ENCODE results near the gene SPP1. TPM values are rescaled to one million over a fixed set of nuclear protein-coding genes. Genes with fewer than 3 reads are reported as not detected.
"Not testable (repeated sequence)": the region's sequence is repeated elsewhere in the genome, so short reads cannot be mapped to it uniquely, and the experiment has no call there.

SPP1 gene
- total RNA-seq, 1 donor from 2014 or later: 1.3 TPM

DNA sequence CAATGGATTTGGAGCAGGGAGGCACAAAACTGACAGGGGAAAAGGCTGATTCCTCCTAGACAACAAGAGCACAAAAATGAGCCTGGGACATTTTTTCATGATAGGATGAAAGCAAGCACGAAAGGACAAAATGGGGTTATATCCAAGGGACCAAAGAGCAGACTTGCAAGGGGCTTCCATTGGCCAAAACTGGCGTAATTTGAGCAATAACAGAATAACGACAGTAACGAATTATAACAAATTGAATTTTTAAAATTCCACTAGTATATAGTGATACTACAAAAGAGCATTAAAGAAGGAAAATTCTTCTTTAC is 10.3 kb downstream of the SPP1 start:
- intact Hi-C loops (cut with micrococcal nuclease): loop anchor here (1.0 kb wide), 1 partner anchor 133 kb away; no protein-coding TSS in a partner anchor

- intact Hi-C loops (cut with micrococcal nuclease): no loop called here
Measured at GRCh38 chr4:87986508-87986907, 11.0 kb downstream of the SPP1 start.

DNA sequence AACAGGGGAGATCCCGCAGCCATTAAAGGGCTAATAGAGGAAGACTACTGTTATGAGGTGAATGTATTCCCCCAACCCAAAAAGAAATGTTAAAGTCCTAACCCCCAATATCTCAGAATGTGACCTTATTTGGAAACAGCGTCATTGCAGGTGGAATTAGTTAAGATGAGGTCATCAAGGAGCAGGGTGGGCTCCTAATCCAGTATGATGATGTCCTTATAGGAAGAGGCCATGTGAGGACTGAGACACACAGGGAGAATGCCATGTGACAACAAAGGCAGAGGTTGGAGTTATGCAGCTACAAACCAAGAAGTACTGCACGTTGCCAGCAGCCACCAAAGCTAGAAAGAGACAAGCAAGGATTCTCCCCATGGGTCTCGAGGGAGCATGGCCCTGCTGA is 14.3 kb downstream of the SPP1 start:
- intact Hi-C loops (cut with micrococcal nuclease): no loop called here

DNA sequence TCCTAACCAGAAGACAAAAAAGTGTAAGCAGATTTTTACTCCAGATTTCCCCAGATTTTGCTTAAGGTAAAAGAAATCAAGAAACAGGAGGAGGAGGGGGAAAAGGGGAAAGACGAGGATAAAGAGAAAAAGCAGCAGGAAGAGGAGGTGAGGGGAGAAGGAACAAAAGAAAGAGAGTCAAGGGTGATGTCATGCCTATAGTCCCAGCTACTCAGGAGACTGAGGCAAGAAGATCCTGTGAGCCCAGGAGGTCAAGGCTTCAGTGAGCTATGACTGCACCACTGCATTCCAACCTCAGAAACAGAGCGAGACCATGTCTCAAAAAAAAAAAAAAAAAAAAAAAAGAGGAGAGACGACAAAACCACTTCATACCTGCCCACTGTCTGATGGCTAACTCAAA is 19.9 kb downstream of the SPP1 start:
- intact Hi-C loops (cut with micrococcal nuclease): no loop called here

GRCh38 chr4:87999191-87999691 is 23.7 kb downstream of the SPP1 start:
- intact Hi-C loops (cut with micrococcal nuclease): not testable (repeated sequence)

DNA sequence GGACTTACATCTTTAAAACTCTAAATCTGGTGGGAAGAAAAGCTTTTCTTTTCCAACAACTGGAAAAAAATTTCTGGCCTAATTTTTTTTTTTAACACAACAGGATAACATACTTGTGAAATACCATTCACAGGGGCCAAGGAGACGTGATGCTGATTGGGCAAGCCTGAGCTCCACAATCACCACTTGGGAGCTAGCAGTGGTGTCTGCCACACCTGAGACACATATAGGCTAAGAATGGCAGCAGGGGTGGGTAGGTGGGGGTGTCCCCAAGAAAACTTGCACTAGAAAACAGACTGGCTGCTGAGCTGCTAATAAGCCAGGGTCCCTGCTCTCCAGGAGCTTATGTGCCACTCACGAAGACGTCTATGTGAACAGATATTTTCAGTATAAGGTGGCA is 26.4 kb downstream of the SPP1 start:
- intact Hi-C loops (cut with micrococcal nuclease): loop anchor here (10.0 kb wide), 1 partner anchor 577 kb away; the partner anchor contains the start of gene NUDT9

- intact Hi-C loops (cut with micrococcal nuclease): loop anchor here (10.0 kb wide), 1 partner anchor 578 kb away; the partner anchor contains the start of gene NUDT9
Measured at GRCh38 chr4:88002786-88003185, 27.3 kb downstream of the SPP1 start.

DNA sequence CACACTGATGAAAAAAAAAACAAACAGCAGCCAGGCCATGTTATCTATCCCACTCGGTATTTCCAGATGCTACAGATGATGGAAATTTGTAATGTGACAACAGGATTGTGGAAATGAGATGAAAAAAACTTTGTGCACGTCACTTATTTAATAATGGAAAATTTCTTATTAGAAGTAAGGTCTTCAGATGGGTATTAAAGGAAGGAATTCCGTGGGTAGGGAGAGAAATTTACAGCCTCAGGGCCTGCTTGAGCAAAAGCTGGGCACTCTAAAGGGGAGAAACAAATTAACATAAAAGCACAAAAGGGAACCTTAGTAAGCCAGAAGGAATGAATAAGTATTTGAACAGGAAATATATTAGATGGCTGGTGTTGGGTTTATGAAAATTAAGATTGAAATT is 27.7 kb downstream of the SPP1 start:
- intact Hi-C loops (cut with micrococcal nuclease): loop anchor here (10.0 kb wide), 1 partner anchor 578 kb away; the partner anchor contains the start of gene NUDT9

DNA sequence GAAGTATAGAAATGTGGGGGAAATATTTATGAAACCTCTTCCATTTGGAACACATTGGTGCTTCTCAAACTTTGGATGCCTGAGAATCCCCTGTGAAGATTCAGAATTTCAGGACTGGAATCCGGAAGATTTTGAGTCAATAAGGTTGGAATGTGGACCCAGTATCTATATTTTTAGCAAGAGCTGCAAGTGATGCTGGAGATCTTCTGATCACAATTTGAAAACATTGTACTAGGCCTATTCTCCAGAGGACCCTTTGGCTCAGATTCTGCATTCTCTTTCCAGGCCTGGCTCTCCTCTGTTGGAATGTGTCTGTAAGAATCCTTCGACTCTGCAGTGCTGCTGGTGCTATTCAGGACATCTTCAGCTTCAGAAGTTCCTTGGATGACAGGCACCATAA is 29.6 kb downstream of the SPP1 start:
- intact Hi-C loops (cut with micrococcal nuclease): loop anchor here (5.0 to 10.0 kb wide), 2 partner anchors 580 to 817 kb away; partner anchors contain the start of gene NUDT9

GRCh38 chr4:88005946-88006345 is 30.4 kb downstream of the SPP1 start:
- intact Hi-C loops (cut with micrococcal nuclease): loop anchor here (2.0 to 10.0 kb wide), 5 partner anchors 279 to 816 kb away; partner anchors contain the start of genes HERC3, HERC5, NUDT9 and PPM1K

GRCh38 chr4:88006956-88007303 is 31.4 kb downstream of the SPP1 start:
- intact Hi-C loops (cut with micrococcal nuclease): loop anchor here (1.0 to 10.0 kb wide), 7 partner anchors 278 to 1104 kb away; partner anchors contain the start of genes HERC3, HERC5, NUDT9 and PPM1K

DNA sequence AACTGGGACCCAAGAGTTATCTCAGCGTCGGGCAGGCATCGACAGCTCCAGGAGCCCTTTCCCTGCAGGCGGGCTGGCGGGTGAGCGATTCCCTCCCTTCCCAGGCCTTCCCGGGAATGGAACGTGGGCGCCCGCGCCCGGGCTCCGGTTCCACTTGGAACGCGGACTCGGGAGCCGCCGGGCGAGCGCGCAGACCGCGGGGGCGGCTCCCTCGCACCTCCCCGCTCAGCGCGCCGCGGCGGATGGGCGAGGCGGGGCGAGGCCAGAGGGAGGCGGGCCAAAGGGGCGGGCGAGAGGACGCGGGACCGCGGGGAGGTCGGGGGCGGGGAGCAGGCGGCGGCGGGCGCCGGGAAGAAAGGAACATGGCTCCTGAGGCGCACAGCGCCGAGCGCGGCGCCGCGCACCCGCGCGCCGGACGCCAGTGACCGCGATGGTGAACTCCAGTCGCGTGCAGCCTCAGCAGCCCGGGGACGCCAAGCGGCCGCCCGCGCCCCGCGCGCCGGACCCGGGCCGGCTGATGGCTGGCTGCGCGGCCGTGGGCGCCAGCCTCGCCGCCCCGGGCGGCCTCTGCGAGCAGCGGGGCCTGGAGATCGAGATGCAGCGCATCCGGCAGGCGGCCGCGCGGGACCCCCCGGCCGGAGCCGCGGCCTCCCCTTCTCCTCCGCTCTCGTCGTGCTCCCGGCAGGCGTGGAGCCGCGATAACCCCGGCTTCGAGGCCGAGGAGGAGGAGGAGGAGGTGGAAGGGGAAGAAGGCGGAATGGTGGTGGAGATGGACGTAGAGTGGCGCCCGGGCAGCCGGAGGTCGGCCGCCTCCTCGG is 32.0 kb downstream of the SPP1 start, which contains the start of gene PKD2:
TSS of gene PKD2 (plus strand) at position 332 of the 818 bp plus-strand sequence. CDS start at position 431, 99 bp downstream.
- intact Hi-C loops (cut with micrococcal nuclease): loop anchor here (1.0 to 10.0 kb wide), 9 partner anchors 277 to 1104 kb away; partner anchors contain the start of genes HERC3, HERC5, HERC6 and HSD17B11

DNA sequence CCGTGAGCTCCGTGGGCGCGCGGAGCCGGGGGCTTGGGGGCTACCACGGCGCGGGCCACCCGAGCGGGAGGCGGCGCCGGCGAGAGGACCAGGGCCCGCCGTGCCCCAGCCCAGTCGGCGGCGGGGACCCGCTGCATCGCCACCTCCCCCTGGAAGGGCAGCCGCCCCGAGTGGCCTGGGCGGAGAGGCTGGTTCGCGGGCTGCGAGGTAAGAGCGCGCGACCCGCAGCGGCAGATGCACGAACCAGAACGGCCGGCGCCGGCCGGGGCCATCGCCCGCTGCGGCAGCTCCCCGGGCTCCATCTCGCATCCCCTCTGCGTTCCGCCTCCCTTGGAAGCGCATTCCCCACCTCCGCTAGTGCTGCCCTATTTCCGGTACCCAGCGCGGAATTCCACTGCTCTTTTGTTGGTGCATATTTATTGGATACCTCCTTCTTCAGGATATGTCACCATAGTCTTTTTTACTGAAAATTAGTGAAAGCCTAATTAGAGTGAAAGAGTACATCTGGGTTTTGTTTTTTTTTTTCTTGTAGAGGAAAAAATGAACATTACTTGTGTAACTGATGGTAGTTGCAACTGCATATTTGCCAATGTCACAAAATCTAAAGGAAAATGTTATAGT is 32.7 kb downstream of the SPP1 start:
- intact Hi-C loops (cut with micrococcal nuclease): loop anchor here (2.0 to 10.0 kb wide), 4 partner anchors 371 to 814 kb away; partner anchors contain the start of genes HERC6, HSD17B11 and NUDT9

- intact Hi-C loops (cut with micrococcal nuclease): loop anchor here (2.0 to 10.0 kb wide), 4 partner anchors 370 to 814 kb away; partner anchors contain the start of genes HERC6, HSD17B11 and NUDT9
Measured at GRCh38 chr4:88008743-88009171, 33.2 kb downstream of the SPP1 start.

DNA sequence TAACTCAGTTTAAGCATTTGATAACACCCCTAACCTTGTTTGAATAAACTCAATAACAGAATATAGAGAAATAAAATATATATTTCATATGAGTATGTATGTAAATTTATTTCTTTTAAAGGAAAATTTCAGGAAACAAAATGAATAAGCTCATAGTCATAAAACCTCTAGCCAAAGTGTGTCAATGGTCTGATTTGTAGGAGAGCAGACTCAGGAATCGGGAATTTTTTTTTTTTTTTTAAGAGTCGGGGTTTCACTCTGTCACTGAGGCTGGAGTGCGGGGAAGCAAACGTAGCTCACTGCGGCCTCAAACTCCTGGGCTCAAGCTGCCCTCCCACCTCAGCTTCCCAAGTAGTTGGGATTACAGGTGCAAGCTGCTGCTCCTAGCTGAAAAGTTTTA is 34.4 kb downstream of the SPP1 start:
- intact Hi-C loops (cut with micrococcal nuclease): loop anchor here (2.0 to 10.0 kb wide), 4 partner anchors 369 to 812 kb away; partner anchors contain the start of genes HERC6, HSD17B11 and NUDT9

GRCh38 chr4:88010966-88011365 is 35.5 kb downstream of the SPP1 start:
- intact Hi-C loops (cut with micrococcal nuclease): no loop called here

GRCh38 chr4:88012647-88013046 is 37.1 kb downstream of the SPP1 start:
- intact Hi-C loops (cut with micrococcal nuclease): no loop called here

DNA sequence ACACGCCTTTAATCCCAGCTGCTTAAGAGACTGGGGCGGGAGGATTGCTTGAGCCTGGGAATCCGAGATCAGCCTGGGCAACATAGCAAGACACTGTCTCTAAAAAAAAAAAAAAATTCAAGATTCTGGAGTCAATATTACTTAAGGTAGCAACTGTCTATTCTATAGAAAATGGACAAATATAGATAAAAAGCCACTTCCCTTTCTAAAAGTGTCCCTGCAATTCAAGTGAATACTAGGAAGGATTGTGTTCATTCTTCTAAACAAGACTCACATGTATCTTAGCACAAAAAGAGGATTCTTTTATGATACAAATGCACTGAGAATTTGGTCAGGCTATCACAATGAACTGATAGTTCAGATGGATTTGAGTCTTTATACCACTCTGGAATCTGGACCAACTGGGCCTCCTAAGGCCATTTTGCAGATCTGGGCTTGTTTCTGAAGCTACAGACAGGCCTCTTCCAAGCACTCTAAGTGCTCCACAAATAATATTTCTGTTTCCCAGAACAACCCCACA is 38.9 kb downstream of the SPP1 start:
- intact Hi-C loops (cut with micrococcal nuclease): no loop called here

DNA sequence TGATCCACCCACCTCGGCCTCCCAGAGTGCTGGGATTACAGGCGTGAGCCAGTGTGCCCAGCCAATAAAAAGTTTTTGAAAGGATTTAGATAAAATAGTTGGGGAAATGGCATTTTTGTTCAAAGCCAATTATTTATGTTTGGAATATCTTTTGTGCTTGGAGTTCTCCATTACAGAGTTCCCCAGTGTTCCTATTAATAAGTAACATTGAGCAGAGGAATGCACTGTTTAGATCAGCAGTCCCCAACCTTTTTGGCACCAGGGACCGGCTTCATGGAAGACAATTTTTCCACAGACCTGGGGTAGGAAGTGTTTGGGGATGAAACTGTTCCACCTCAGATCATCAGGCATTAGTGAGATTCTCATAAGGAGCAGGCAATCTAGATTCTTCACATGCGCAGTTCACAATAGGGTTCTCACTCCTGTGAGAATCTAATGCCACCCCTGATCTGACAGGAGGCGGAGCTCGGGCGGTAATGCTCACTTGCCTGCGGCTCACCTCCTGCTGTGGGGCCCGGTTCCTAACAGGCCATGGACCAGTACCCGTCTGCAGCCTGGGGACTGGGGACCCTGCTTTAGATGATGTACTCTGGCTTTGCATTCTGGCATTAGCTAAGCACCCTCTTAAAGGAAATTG is 40.3 kb downstream of the SPP1 start:
- intact Hi-C loops (cut with micrococcal nuclease): no loop called here

DNA sequence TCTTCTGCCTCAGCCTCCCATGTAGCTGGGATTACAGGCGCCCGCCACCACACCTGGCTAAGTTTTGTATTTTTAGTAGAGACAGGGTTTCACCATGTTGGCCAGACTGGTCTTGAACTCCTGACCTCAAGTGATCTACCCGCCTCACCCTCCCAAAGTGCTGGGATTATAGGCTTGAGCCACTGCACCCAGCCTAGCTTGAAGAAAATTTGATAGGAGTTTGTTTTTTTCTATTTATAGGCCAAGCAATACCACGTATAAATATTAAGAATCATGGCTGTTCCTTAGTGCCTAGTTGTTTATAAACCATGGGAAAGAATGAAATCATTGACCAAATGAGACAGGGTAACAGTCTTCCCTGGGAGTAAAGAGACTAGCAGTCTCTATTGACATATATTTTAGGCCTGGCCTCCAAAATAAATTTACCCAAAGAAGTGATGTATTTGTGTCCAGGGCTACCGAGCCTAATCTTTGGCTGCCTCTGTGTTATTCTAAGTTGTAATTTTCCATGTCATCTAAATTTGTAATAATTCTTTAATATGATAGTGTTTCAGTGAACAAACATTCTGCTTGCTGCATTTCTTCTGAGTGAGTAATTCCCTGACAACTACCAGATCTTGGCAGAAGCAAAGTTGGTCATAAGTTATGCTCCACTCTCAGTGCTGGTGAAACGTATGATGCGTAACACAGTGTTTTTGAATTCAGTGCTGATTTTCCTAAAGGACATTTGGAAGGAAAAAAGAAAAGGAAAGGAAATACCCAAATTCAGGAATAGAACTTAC is 42.2 kb downstream of the SPP1 start:
- intact Hi-C loops (cut with micrococcal nuclease): no loop called here
